H1 (cell line): ENCODE data around the gene CDKN3. TPM values are rescaled to one million over a fixed set of nuclear protein-coding genes. Genes with fewer than 3 reads are reported as not detected.

Experiments used
- HDAC2 ChIP-seq, 2 experiments: fragments of 300-600 bp in 1 of 2; sonication (generic) in 1 of 2; IDR thresholded peaks; 2 replicates each; pipeline ENCODE4 v1.6.1; 2011 to 2012; ENCODE audit warnings: low read depth in 2 of 2, low read length in 2 of 2, mild to moderate bottlenecking in 2 of 2, moderate library complexity in 2 of 2, borderline replicate concordance in 1 of 2, inconsistent platforms in 1 of 2
- HDAC6 ChIP-seq: IDR thresholded peaks from one replicate; pipeline ENCODE4 v1.7.1; 2012; ENCODE audit warnings: low read depth, mild to moderate bottlenecking, inconsistent platforms, low read length, moderate library complexity
- MAFK ChIP-seq: IDR thresholded peaks from 2 replicates; pipeline ENCODE4 v1.6.1; 2012; ENCODE audit warnings: low read depth, mild to moderate bottlenecking, improper control_type of control experiment, low read length
- RAD21 ChIP-seq, 2 experiments: IDR thresholded peaks in 1 of 2; conservative IDR thresholded peaks in 1 of 2; 2 replicates each; pipeline ENCODE4 v1.6.1; 2011; ENCODE audit warnings: low read depth in 2 of 2, low read length in 2 of 2, improper control_type of control experiment in 1 of 2, inconsistent platforms in 1 of 2, mild to moderate bottlenecking in 1 of 2, moderate library complexity in 1 of 2
- RXRA ChIP-seq: IDR thresholded peaks from 2 replicates; pipeline ENCODE4 v1.6.1; 2011; ENCODE audit warnings: low read depth, mild to moderate bottlenecking, low read length, moderate library complexity; ENCODE audit not compliant: insufficient read depth
- SIX5 ChIP-seq: IDR thresholded peaks from 2 replicates; pipeline ENCODE4 v1.6.1; 2011; ENCODE audit warnings: mild to moderate bottlenecking, low read depth, low read length
- SP1 ChIP-seq: IDR thresholded peaks from 2 replicates; pipeline ENCODE4 v1.6.1; 2011; ENCODE audit warnings: low read depth, low read length
- TEAD4 ChIP-seq: IDR thresholded peaks from 2 replicates; pipeline ENCODE4 v1.6.1; 2012; ENCODE audit warnings: low read depth, low read length, inconsistent platforms, mixed read lengths
- USF2 ChIP-seq: IDR thresholded peaks from 2 replicates; pipeline ENCODE4 v1.6.1; 2011; ENCODE audit warnings: low read length, improper control_type of control experiment
- polyA plus RNA-seq, 7 experiments: library from polyadenylated mRNA; depleted of rRNA in 3 of 7; stranded (reverse) in 5 of 7; unstranded in 2 of 7; fragments of >200 nt in 5 of 7; fragments of 200-250 nt in 2 of 7; gene quantifications; 1 replicate in 5 of 7; 2 replicates in 1 of 7; 4 replicates in 1 of 7; pipeline versions ENCODE4 v1.2.1 to v1.2.3, GENCODE V29; 2011 to 2013; ENCODE audit warnings: missing spikeins in 2 of 7, mixed read lengths in 2 of 7
- total RNA-seq: library from RNA; stranded (reverse); fragmentation: NEBNext Ultra II Directional; extraction: Animal tissue kit (Norgen Biotek cat#: 25700); gene quantifications from 2 replicates; pipeline ENCODE4 v1.2.1, GENCODE V29; 2021

CDKN3 gene
- total and polyA plus RNA-seq, 2 of the 8 experiments (the other 6 are each of a cell fraction or from before 2014, with no cell fraction given) = 43.5 to 48.3 TPM

- TF ChIP-seq USF2 (no peak), SP1 (no peak), SIX5 (no peak), RAD21 (IDR thresholded peaks at IDR 0.05 in 1 of 2, conservative IDR thresholded peaks at IDR 0.05 in 1 of 2; ENCODE audit: low read depth in 2 of 2, low read length in 2 of 2) (no peak), HDAC6 (no peak), MAFK (no peak), TEAD4 (no peak), RXRA (no peak), HDAC2 (IDR thresholded peaks at IDR 0.05; ENCODE audit: borderline replicate concordance in 1 of 2, low read depth in 2 of 2, low read length in 2 of 2) (no peak)
- TF ChIP-seq, all 59 proteins: peak for 0
Observed at GRCh38 chr14:54450535-54450934, 53.7 kb downstream of the CDKN3 start (continued).
